Measurements from ENCODE around the gene MARCHF2. TPM values are rescaled to one million over a fixed set of nuclear protein-coding genes. Genes with fewer than 3 reads are reported as not detected.
A peak's percentile ranks its signal among the peaks of the same experiment; 100 is the strongest.
"Not testable (repeated sequence)": the region's sequence is repeated elsewhere in the genome, so short reads cannot be mapped to it uniquely, and the experiment has no call there.

The MARCHF2 gene
- total RNA-seq, 1 donor from 2014 or later: 95.9 TPM

DNA sequence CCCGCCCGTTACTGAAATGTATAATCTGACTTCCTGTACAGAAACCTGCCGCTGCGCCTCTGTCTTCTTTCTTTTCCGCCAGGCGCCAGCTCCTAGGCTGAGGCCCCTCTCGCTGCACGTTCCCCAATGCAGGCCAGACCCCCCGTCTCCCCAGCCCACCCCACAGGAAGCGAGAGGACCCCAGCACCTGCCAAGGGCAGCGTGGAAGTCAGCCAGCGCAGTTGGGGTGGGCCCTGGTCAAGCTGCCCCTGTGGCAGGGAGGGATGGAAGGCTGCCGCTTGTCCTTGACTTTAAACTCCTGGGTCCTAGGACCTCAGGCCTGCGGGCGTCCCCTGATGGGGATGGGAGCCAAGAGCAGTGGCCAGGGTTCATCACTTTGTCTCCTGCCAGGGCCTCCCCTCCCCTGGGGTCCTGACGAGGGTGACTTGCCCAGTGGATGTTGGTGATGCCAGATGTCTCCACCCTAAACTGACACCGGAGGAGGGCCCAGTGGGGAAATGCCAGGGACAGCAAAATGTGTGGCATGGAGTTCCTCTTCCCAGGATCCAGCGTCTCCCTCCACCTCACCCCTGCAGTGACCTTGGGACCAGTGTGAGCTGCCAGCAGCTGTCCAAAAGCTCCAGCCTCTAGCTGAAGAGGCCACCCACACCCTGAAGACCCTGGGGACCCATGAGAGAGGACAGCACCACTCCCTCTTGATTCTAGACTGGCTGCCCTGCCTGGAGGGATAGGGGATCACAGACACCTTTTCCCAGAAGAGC lies 8.5 kb upstream of the MARCHF2 start:
- H3K4me3 ChIP-seq (ENCODE audit: low read depth, low read length): no peak overlapping the region
- no peaks in the 10 kb centered on the region for H3K36me3 ChIP-seq (ENCODE audit: control insufficient read depth, insufficient read depth, low read length)
- DNase-seq (ENCODE audit: low read depth): no peak
- TF ChIP-seq, protein P1, sequence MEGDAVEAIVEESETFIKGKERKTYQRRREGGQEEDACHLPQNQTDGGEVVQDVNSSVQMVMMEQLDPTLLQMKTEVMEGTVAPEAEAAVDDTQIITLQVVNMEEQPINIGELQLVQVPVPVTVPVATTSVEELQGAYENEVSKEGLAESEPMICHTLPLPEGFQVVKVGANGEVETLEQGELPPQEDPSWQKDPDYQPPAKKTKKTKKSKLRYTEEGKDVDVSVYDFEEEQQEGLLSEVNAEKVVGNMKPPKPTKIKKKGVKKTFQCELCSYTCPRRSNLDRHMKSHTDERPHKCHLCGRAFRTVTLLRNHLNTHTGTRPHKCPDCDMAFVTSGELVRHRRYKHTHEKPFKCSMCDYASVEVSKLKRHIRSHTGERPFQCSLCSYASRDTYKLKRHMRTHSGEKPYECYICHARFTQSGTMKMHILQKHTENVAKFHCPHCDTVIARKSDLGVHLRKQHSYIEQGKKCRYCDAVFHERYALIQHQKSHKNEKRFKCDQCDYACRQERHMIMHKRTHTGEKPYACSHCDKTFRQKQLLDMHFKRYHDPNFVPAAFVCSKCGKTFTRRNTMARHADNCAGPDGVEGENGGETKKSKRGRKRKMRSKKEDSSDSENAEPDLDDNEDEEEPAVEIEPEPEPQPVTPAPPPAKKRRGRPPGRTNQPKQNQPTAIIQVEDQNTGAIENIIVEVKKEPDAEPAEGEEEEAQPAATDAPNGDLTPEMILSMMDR (IDR thresholded peaks at IDR 0.05; ENCODE audit: insufficient read depth, low read length, poor library complexity, severe bottlenecking): no peak
- no peaks in the 10 kb centered on the region for H3K27me3 ChIP-seq (ENCODE audit: control insufficient read depth, insufficient read depth, low read length)

DNA sequence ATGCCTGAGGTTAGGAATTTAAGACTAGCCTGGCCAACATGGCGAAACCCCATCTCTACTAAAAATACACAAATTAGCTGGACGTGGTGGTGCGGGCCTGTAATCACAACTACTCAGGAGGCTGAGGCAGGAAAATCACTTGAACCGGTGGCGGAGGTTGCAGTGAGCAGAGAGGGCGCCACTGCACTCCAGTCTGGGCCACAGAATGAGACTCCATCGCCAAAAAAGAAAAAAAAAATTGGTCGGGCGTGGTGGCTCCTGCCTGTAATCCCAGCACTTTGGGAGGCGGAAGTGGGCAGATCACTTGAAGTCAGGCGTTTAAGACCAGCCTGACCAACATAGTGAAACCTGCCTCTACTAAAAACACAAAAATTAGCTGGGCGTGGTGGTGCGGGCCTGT lies 2.4 kb upstream of the MARCHF2 start:
- not testable (repeated sequence) for H3K36me3 ChIP-seq (ENCODE audit: control insufficient read depth, insufficient read depth, low read length); DNase-seq (ENCODE audit: low read depth); H3K4me3 ChIP-seq (ENCODE audit: low read depth, low read length)

DNA sequence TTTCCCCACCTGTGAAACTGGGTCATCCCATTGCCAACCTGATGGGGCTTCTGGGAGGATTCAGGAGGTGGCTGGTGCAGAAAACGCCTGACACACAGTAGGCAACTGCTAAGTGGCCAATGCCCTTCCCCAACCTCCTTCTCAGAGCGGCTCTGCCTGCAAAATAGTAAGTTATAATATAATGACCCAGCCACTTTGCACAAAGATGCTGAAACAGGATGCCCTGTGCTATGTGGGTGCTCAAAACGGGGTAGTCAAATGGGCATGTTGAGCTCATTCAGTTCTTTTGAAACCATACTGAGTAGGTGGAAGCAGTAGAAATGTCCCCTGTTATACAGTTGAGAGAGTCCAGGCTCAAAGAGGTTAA lies 507 bp downstream of the MARCHF2 start:
- DNase-seq (ENCODE audit: low read depth): no peak
- H3K27me3 ChIP-seq (ENCODE audit: control insufficient read depth, insufficient read depth, low read length): no peaks in the 10 kb centered on the region
- no peaks in the 10 kb centered on the region for H3K36me3 ChIP-seq (ENCODE audit: control insufficient read depth, insufficient read depth, low read length)
- TF ChIP-seq, protein P1 (IDR thresholded peaks at IDR 0.05; ENCODE audit: insufficient read depth, low read length, poor library complexity, severe bottlenecking): no peak
- H3K4me3 ChIP-seq (ENCODE audit: low read depth, low read length): peak overlapping the region; percentile 79

More for the DNA sequence above, 2.4 kb upstream of the MARCHF2 start:
- H3K27me3 ChIP-seq (ENCODE audit: control insufficient read depth, insufficient read depth, low read length): not testable (repeated sequence)

DNA sequence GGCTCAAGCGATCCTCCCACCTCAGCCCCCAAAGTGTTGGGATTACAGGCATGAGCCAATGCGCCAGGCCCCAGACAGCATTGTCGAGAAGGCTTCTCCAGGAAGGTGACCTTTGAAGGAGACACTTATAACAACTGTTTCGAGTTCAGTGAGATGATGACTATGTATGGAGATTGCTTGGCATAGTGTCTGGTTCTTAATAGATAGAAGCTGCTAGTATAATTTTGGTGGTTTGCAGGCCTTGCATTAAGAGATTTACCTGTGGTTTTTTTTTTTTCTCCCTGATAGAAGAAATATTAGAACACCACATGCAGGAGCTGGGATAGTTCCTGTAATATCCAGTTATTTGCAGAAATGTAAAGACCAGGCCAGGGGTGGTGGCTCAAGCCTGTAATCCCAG lies 3.7 kb downstream of the MARCHF2 start:
- no peaks in the 10 kb centered on the region for H3K36me3 ChIP-seq (ENCODE audit: control insufficient read depth, insufficient read depth, low read length)
- no peak for DNase-seq (ENCODE audit: low read depth)
- TF ChIP-seq, protein P1 (IDR thresholded peaks at IDR 0.05; ENCODE audit: insufficient read depth, low read length, poor library complexity, severe bottlenecking): no peak

DNA sequence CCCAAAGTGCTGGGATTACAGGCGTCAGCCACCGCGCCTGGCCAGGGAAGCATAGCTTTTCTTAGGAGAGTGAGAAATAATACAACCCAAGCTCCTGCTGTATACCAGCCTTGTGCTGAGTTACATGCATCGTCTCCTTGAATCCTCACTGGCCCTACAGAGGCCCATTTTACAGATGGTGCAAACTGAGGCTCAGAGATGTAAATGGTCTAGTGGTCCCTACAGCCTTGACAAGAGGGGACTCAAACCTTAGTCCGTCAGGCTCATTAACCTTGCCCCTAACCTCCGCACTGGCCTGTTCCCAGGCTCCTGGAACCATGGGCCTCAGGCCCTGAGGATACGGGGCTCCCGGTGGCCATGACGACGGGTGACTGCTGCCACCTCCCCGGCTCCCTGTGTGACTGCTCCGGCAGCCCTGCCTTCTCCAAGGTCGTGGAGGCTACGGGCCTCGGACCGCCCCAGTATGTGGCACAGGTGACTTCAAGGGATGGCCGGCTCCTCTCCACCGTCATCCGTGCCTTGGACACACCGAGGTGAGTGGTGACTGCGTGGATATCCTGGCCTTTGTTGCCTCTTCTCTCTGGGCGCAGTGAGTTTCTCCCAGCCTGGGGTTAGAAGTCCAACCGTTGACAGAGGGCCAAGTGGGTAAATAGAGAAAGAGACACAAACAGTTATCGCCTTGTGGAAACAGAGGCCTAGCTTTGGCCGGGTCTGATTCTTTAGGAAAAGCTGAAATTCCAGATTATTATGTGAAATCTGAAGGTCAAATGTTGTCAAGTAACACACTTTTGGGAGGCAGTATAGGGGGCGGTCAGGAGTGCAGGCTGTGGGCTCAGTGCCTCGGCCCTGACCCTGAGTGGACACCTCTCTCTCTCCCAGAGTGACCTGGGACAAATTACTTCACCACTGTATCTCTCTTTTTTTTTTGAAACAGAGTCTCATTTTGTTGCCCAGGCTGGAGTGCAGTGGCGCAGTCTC lies 8.7 kb downstream of the MARCHF2 start:
- Histone ChIP-seq H3K27me3 (ENCODE audit: control insufficient read depth, insufficient read depth, low read length) (no peaks in the 10 kb centered on the region), H3K4me3 (ENCODE audit: low read depth, low read length) (no peak overlapping the region), H3K36me3 (ENCODE audit: control insufficient read depth, insufficient read depth, low read length) (peaks cover 4% of the 10 kb centered on the region)
- DNase-seq (ENCODE audit: low read depth): no peak
- TF ChIP-seq, protein P1 (IDR thresholded peaks at IDR 0.05; ENCODE audit: insufficient read depth, low read length, poor library complexity, severe bottlenecking): no peak

More for the DNA sequence above, 3.7 kb downstream of the MARCHF2 start:
- H3K4me3 ChIP-seq (ENCODE audit: low read depth, low read length): no peak overlapping the region
- H3K27me3 ChIP-seq (ENCODE audit: control insufficient read depth, insufficient read depth, low read length): no peaks in the 10 kb centered on the region

DNA sequence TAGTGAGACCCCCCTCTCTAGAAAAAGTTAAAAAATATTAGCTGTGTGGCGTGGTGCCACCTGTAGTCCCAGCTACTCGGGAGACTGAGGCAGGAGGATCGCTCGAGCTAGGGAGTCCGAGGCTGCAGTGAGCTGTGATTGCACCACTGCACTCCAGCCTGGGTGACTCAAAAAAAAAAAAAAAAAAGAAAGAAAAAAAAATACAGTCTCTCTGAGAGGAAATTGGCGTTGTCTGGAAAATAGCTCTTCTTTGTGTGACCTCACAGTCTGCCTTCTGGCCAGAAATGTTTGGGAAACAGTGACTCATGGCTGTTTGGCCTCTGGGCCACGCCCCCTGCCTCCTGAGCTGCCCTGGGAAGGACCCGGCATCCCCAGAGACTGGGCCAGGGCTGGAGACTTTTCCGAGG lies 10.7 kb downstream of the MARCHF2 start:
- no peaks in the 10 kb centered on the region for H3K27me3 ChIP-seq (ENCODE audit: control insufficient read depth, insufficient read depth, low read length)
- no peak overlapping the region for H3K4me3 ChIP-seq (ENCODE audit: low read depth, low read length)
- peak; percentile 96 for DNase-seq (ENCODE audit: low read depth)
- H3K36me3 ChIP-seq (ENCODE audit: control insufficient read depth, insufficient read depth, low read length): peaks cover 4% of the 10 kb centered on the region
- TF ChIP-seq, protein P1 (IDR thresholded peaks at IDR 0.05; ENCODE audit: insufficient read depth, low read length, poor library complexity, severe bottlenecking): no peak

DNA sequence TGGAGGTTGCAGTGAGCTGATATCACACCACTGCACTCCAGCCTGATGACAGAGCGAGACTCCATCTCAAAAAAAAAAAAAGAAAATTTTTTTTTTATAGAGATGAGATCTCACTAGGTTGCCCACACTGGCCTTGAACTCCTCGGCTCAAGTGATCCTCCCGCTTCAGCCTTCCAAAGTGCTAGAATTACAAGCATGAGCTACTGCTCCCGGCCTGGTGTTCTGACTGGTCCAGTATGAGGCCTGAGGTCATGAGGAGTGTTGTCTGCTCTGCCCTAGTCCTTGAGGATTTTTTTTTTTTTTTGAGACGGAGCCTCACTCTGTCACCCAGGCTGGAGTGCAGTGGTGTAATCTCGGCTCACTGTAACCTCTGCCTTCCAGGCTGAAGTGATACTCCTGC lies 12.2 kb downstream of the MARCHF2 start:
- not testable (repeated sequence) for H3K4me3 ChIP-seq (ENCODE audit: low read depth, low read length); H3K36me3 ChIP-seq (ENCODE audit: control insufficient read depth, insufficient read depth, low read length); H3K27me3 ChIP-seq (ENCODE audit: control insufficient read depth, insufficient read depth, low read length); DNase-seq (ENCODE audit: low read depth)
